Coronary artery (tissue), 2 donors: ENCODE results near the gene LPP.

Experiments used
- DNase-seq: peaks from one replicate; pipeline ENCODE4 v3.0.0-alpha.2; 2017; ENCODE audit warnings: low spot score
- H3K27ac ChIP-seq, 2 donors: fragments of 200-600 bp; sonication (generic); one replicate each; pipeline ENCODE4 v1.5.1; 2016 to 2019
- H3K4me3 ChIP-seq: fragments of 200-600 bp; sonication (generic); 2 replicates; pipeline ENCODE4 v1.5.1; 2016; ENCODE audit warnings: mild to moderate bottlenecking, moderate library complexity
- TF ChIP-seq, protein P1 (sequence below): fragments of 200-600 bp; sonication (generic); IDR thresholded peaks from one replicate; pipeline ENCODE4 v1.5.1; 2019; ENCODE audit warnings: antibody characterized with exemption

LPP gene

DNA sequence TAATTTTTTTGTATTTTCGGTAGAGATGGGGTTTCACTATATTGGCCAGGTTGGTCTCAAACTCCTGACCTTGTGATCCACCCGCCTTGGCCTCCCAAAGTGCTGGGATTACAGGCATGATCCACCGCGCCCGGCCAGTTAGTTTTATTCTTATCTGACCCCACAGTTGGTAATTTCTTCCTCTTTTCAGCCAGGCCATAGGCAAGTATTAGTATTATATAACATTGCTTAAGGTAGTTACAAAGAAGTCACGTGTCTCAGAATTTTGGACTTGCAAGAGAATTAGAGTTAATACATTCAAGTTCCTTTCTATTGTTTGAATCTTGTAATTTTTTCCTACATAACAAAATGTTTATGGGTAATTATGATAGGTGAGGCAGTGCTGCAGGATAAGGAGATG, 334.8 kb downstream of the LPP start:
- TF ChIP-seq, protein P1, sequence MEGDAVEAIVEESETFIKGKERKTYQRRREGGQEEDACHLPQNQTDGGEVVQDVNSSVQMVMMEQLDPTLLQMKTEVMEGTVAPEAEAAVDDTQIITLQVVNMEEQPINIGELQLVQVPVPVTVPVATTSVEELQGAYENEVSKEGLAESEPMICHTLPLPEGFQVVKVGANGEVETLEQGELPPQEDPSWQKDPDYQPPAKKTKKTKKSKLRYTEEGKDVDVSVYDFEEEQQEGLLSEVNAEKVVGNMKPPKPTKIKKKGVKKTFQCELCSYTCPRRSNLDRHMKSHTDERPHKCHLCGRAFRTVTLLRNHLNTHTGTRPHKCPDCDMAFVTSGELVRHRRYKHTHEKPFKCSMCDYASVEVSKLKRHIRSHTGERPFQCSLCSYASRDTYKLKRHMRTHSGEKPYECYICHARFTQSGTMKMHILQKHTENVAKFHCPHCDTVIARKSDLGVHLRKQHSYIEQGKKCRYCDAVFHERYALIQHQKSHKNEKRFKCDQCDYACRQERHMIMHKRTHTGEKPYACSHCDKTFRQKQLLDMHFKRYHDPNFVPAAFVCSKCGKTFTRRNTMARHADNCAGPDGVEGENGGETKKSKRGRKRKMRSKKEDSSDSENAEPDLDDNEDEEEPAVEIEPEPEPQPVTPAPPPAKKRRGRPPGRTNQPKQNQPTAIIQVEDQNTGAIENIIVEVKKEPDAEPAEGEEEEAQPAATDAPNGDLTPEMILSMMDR = no peak
- H3K4me3 ChIP-seq = no peak overlapping the region
- no peak overlapping the region for H3K27ac ChIP-seq
- no peak for DNase-seq

DNA sequence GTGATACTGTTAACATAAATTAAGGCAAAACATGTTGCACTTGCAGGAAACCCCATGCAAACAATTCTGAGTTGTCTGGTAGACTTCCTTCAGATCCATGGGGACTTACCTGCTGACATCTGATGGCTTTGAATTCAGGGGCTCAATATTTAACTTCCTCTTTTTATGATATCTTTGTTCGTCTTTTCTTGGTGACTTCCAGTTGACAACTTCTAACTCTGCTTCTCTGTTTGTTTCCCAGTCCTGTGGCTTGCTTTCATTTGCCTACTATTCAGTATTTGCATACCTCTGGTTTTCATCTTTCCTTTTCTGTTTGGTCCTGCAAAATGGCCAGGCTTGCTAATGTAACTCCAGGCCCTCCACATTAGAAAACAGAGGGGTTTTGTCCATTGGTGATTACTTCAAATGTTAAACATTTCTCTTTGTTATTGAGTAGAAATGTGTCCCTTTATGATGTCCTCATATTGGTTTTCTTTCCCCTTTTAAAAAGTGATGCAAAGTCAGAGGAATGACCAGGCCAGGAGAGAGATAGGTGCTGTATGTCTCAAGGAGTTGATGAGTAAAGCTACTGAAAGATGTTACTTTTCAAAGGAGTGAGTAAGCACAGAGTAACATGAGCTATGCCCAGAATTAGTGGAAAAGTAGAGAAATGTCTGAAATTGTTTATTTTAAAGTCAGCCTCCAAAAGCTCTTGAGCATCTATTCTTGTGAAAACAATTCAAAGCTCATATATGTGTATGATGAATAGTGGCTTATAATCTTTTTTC, 335.9 kb downstream of the LPP start:
- Histone ChIP-seq H3K27ac (no peak overlapping the region), H3K4me3 (no peak overlapping the region)
- TF ChIP-seq, protein P1 = no peak
- DNase-seq = no peak

DNA sequence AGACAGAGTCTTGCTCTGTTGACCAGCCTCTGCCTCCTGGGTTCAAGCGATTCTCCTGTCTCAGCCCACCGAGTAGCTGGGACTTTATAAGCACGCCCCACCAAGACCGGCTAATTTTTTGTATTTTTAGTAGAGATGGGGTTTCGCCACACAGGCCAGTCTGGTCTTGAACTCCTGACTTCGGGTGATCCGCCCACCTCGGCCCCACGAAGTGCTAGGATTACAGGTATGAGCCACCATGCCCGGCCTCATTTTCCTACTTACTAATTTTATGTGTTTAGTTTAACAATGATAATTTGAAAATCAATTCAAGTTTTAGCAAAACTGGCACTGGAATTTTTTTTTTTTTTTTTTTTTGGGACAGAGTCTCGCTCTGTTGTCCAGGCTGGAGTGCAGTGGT, 336.5 kb downstream of the LPP start:
- no peak for DNase-seq
- H3K27ac ChIP-seq = no peak overlapping the region
- TF ChIP-seq, protein P1 = no peak
- H3K4me3 ChIP-seq = no peak overlapping the region

DNA sequence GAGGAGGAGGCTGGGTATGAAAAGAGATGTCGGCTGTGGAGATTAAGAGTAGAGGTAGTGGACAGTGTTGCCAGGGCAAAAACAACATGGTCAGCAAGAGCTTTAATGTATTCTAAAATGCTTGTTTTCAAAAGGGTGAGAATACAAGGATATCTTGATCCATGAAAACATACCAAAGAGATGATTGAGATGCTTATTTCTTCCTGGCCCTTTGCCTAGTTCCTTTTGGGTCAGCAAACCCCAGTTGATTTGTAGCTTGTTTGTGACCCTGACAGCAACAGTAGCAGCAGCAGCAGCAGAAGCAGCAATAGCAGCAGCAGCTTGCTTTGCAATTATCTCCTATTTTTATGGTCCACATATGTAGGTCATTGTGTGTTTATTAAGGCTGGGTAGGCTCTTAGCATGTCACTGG, 337.3 kb downstream of the LPP start:
- DNase-seq = no peak
- TF ChIP-seq, protein P1 = no peak
- peak overlapping the region in 1 of 2 donors; percentile 29 for H3K27ac ChIP-seq
- H3K4me3 ChIP-seq = no peak overlapping the region

DNA sequence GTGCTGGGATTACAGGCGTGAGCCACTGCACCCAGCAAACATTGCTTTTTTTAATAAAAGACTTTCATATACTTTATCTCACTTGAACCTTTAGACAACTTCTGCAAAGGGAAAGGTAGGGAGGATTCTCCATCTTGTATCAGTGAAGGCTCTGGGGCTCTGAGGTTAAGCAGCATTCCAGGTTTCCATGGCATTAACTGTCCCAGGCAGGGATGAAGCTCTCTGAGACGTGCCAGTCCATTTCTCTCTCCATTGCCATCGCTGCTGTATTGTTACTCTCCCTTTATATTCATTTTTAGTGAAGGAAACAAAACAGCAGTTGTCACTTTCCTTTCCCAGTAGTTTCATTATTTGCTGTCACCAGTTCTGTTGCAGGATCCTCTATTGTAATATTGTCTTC, 342.4 kb downstream of the LPP start:
- DNase-seq = no peak
- Histone ChIP-seq H3K27ac (no peak overlapping the region), H3K4me3 (no peak overlapping the region)
- TF ChIP-seq, protein P1 = no peak

DNA sequence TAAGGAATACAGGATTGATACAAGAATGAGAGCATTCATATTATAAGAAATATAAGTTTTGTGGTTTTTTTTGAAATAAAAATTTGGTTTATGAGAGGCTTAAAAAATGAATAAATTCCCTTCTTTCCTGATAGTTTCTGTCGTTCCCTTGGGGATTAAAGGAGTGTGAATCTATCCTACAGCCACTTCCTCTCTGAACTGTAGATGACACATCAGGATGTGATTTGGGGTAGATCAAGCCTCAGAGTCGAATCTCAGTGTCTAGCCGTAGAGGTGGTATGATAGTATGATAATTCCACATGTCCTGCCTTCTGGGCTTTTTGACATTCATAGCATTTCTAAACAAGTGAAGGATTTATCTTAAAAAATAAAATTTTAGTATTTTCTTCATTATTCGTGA, 343.1 kb downstream of the LPP start:
- DNase-seq = no peak
- Histone ChIP-seq H3K4me3 (no peak overlapping the region), H3K27ac (no peak overlapping the region)
- TF ChIP-seq, protein P1 = no peak

DNA sequence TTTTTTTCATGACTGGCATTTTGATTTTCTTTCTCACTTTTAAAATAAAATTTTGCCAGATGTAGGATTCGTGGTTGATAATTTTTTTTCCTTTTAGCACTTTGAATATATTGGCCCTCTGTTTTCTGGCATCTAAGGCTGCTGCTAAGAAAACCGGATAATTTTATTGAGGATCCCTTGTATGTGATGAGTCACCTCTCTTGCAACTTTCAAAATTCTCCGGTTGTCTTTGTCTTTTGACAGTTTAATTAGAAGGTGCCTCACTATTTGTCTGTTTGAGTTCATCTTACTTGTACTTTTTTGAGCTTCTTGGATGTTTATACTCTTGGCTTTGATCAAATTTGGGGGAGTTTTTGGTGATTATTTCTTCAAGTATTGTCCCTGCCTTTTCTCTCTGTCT, 349.7 kb downstream of the LPP start:
- no peak for DNase-seq
- no peak overlapping the region for H3K27ac ChIP-seq
- TF ChIP-seq, protein P1 = no peak
- H3K4me3 ChIP-seq = no peak overlapping the region
